ENCODE data around the gene MDP1. TPM values are rescaled to one million over a fixed set of nuclear protein-coding genes. Genes with fewer than 3 reads are reported as not detected.

MDP1 gene
- total and polyA plus RNA-seq, 7 donors = 6.2 to 19.7 (median 13.0) TPM

- H3K4me1 ChIP-seq = no peaks in the 10 kb centered on the region
- H3K9me3 ChIP-seq = no peaks in the 10 kb centered on the region
- no peak for DNase-seq
- intact Hi-C loops (cut with DNase I) = no loop called here
- 85 to 89% (median 88%) methylated on average over 19 of the region's 19 CpGs for WGBS, 3 donors
- no peak for ATAC-seq
- TF ChIP-seq CTCF (IDR thresholded peaks at IDR 0.05) = no peak
- H3K36me3 ChIP-seq (ENCODE audit: insufficient read depth in 1 of 2, low read depth in 1 of 2) = peaks cover 0 to 18% of the 10 kb centered on the region in 2 donors
- no peaks in the 10 kb centered on the region for H3K27me3 ChIP-seq (ENCODE audit: insufficient read depth in 3 of 3, low read length in 2 of 3)
- no peak overlapping the region for H3K27ac ChIP-seq
- H3K4me3 ChIP-seq = no peak overlapping the region
Measured at GRCh38 chr14:24261969-24262327, 46.1 kb upstream of the MDP1 start.

- ATAC-seq (no peak), DNase-seq (no peak)
- H3K4me3 ChIP-seq = no peak overlapping the region
- no peaks in the 10 kb centered on the region for H3K9me3 ChIP-seq
- H3K36me3 ChIP-seq (ENCODE audit: insufficient read depth in 1 of 2, low read depth in 1 of 2) = peaks cover 0 to 12% of the 10 kb centered on the region in 2 donors
- TF ChIP-seq CTCF (IDR thresholded peaks at IDR 0.05) = no peak
- H3K27me3 ChIP-seq (ENCODE audit: insufficient read depth in 3 of 3, low read length in 2 of 3) = no peaks in the 10 kb centered on the region
- H3K27ac ChIP-seq = no peak overlapping the region
- no peaks in the 10 kb centered on the region for H3K4me1 ChIP-seq
- intact Hi-C loops (cut with DNase I) = no loop called here
- WGBS, 3 donors = 85 to 89% (median 86%) methylated on average over 20 of the region's 20 CpGs
Measured at GRCh38 chr14:24261256-24261968, 45.5 kb upstream of the MDP1 start.

- ATAC-seq (no peak), DNase-seq (peak in 1 of 2 donors; percentile 10)
- Histone ChIP-seq H3K27ac (no peak overlapping the region), H3K4me3 (no peak overlapping the region), H3K9me3 (no peaks in the 10 kb centered on the region), H3K27me3 (ENCODE audit: insufficient read depth in 3 of 3, low read length in 2 of 3) (no peaks in the 10 kb centered on the region), H3K36me3 (ENCODE audit: insufficient read depth in 1 of 2, low read depth in 1 of 2) (peaks cover 0 to 6% of the 10 kb centered on the region in 2 donors), H3K4me1 (no peaks in the 10 kb centered on the region)
- intact Hi-C loops (cut with DNase I) = no loop called here
- no peak for TF ChIP-seq CTCF (IDR thresholded peaks at IDR 0.05)
- WGBS, 3 donors = 75 to 81% (median 78%) methylated on average over 4 of the region's 4 CpGs
Measured at GRCh38 chr14:24260780-24261157, 44.9 kb upstream of the MDP1 start.

- no peak for ATAC-seq
- intact Hi-C loops (cut with DNase I) = no loop called here
- no peaks in the 10 kb centered on the region for H3K27me3 ChIP-seq (ENCODE audit: insufficient read depth in 3 of 3, low read length in 2 of 3)
- peaks cover 0 to under 1% of the 10 kb centered on the region in 2 donors for H3K36me3 ChIP-seq (ENCODE audit: insufficient read depth in 1 of 2, low read depth in 1 of 2)
- H3K9me3 ChIP-seq = no peaks in the 10 kb centered on the region
- no peak overlapping the region for H3K27ac ChIP-seq
- no peak overlapping the region for H3K4me3 ChIP-seq
- WGBS, 3 donors = 79 to 84% (median 82%) methylated on average over 15 to 16 of the region's 16 CpGs
- H3K4me1 ChIP-seq = no peaks in the 10 kb centered on the region
- no peak for TF ChIP-seq CTCF (IDR thresholded peaks at IDR 0.05)
- no peak for DNase-seq
Measured at GRCh38 chr14:24260026-24260779, 44.3 kb upstream of the MDP1 start.
